ENCODE results near the gene ARAP1.

The ARAP1 gene

DNA sequence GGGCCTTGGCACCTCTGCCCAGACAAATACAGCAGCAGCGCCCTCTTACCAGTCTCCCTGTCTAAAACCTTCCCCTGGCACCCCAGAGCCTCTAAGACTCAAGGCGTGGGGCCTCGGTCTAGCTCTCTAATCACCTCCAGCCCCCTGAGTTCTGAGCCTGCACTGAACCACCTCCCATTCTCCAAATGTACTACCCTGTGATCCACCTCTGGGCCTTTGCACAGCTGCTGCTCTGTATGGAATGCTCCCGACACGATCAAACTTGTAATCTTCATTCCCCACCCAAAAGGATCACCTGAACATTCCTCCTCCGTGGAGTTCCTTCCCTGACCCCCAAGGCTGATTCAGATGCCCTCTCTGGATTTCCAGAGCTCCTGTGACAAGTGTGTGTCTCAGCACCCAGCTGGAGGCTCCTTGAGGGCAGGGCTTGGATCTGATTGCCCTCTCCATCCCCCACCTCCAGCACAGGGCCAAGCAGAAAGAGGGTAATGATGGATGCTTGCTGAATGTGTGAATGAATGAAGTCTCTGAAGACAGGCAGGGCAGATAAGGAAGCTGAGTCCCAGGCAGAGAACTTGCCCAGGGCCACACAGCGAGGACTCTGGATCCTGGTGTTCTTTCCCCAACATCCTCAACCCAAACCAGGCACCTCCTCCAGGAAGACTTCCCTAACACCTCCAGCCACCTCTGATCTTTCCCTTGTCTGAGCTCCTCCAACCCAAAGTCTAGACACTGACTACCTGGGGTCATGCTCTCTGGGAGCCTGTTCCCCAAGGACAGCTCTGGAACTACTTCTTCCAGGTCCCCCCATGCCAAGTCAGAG lies 23.3 kb upstream of the ARAP1 start:
- DNase-seq (ENCODE audit: low read depth in 1 of 2, low spot score in 1 of 2) = no peak
- Histone ChIP-seq H3K27ac (replicated peaks) (no peak overlapping the region), H3K27me3 (ENCODE audit: insufficient read depth, poor library complexity, severe bottlenecking) (no peaks in the 10 kb centered on the region), H3K4me3 (replicated peaks; ENCODE audit: insufficient read depth, low read length) (no peak overlapping the region)
- TF ChIP-seq POLR2AphosphoS5 (IDR thresholded peaks at IDR 0.05; ENCODE audit: low read depth) (no peak), GABPA (IDR thresholded peaks at IDR 0.05; ENCODE audit: low read depth) (no peak), SPI1 (IDR thresholded peaks at IDR 0.05; ENCODE audit: borderline replicate concordance, low read depth) (no peak)
- TF ChIP-seq, protein P1, sequence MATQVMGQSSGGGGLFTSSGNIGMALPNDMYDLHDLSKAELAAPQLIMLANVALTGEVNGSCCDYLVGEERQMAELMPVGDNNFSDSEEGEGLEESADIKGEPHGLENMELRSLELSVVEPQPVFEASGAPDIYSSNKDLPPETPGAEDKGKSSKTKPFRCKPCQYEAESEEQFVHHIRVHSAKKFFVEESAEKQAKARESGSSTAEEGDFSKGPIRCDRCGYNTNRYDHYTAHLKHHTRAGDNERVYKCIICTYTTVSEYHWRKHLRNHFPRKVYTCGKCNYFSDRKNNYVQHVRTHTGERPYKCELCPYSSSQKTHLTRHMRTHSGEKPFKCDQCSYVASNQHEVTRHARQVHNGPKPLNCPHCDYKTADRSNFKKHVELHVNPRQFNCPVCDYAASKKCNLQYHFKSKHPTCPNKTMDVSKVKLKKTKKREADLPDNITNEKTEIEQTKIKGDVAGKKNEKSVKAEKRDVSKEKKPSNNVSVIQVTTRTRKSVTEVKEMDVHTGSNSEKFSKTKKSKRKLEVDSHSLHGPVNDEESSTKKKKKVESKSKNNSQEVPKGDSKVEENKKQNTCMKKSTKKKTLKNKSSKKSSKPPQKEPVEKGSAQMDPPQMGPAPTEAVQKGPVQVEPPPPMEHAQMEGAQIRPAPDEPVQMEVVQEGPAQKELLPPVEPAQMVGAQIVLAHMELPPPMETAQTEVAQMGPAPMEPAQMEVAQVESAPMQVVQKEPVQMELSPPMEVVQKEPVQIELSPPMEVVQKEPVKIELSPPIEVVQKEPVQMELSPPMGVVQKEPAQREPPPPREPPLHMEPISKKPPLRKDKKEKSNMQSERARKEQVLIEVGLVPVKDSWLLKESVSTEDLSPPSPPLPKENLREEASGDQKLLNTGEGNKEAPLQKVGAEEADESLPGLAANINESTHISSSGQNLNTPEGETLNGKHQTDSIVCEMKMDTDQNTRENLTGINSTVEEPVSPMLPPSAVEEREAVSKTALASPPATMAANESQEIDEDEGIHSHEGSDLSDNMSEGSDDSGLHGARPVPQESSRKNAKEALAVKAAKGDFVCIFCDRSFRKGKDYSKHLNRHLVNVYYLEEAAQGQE (IDR thresholded peaks at IDR 0.05; ENCODE audit: insufficient replicate concordance, low read depth) = no peak
- TF ChIP-seq, protein P2, sequence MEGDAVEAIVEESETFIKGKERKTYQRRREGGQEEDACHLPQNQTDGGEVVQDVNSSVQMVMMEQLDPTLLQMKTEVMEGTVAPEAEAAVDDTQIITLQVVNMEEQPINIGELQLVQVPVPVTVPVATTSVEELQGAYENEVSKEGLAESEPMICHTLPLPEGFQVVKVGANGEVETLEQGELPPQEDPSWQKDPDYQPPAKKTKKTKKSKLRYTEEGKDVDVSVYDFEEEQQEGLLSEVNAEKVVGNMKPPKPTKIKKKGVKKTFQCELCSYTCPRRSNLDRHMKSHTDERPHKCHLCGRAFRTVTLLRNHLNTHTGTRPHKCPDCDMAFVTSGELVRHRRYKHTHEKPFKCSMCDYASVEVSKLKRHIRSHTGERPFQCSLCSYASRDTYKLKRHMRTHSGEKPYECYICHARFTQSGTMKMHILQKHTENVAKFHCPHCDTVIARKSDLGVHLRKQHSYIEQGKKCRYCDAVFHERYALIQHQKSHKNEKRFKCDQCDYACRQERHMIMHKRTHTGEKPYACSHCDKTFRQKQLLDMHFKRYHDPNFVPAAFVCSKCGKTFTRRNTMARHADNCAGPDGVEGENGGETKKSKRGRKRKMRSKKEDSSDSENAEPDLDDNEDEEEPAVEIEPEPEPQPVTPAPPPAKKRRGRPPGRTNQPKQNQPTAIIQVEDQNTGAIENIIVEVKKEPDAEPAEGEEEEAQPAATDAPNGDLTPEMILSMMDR (IDR thresholded peaks at IDR 0.05; ENCODE audit: insufficient read depth, low read length) = no peak

DNA sequence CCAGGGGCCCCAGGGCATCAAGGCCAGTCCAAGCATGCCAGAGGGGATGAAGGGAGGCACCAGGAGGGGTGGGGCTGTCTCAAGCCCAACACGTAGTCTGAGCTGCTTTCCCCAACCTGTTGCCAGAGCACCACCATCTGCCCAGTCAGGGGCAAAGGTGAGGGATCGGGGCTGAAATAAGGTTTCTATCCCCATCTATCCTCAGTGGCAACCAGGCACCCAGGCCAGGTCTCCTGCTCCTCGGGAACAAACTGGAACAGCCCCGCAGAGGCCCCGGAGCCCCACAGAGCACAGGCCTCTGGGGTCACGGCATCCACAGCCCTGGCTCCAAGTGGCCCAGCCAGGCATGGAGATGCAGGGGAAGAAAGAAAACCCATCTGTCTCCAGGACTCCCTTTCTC lies 22.3 kb upstream of the ARAP1 start:
- Histone ChIP-seq H3K4me3 (replicated peaks; ENCODE audit: insufficient read depth, low read length) (no peak overlapping the region), H3K27ac (replicated peaks) (no peak overlapping the region), H3K27me3 (ENCODE audit: insufficient read depth, poor library complexity, severe bottlenecking) (no peaks in the 10 kb centered on the region)
- no peak for DNase-seq (ENCODE audit: low read depth in 1 of 2, low spot score in 1 of 2)
- TF ChIP-seq SPI1 (IDR thresholded peaks at IDR 0.05; ENCODE audit: borderline replicate concordance, low read depth) = no peak
- TF ChIP-seq, protein P1 (IDR thresholded peaks at IDR 0.05; ENCODE audit: insufficient replicate concordance, low read depth) = no peak
- no peak for TF ChIP-seq GABPA (IDR thresholded peaks at IDR 0.05; ENCODE audit: low read depth)
- TF ChIP-seq POLR2AphosphoS5 (IDR thresholded peaks at IDR 0.05; ENCODE audit: low read depth) = no peak
- TF ChIP-seq, protein P2 (IDR thresholded peaks at IDR 0.05; ENCODE audit: insufficient read depth, low read length) = no peak

DNA sequence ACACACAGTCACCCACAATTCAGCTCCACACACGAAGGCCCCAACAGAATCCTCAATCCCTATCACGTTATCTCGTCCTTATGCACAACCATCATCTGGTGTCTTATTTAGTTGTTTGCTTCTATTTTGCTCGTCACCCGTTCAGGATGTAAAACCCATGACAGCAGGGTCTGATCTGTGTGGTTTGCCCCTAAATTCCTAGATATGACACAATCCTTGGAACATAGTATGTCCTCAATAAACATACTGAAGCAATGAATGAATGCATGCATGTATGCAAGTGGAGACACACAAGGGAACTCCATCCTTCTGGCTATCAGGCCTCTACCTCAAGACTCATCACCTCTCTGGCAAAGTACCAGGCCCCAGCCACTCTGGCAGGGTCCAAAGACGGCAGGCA lies 21.5 kb upstream of the ARAP1 start:
- no peaks in the 10 kb centered on the region for H3K27me3 ChIP-seq (ENCODE audit: insufficient read depth, poor library complexity, severe bottlenecking)
- H3K27ac ChIP-seq (replicated peaks) = no peak overlapping the region
- DNase-seq (ENCODE audit: low read depth in 1 of 2, low spot score in 1 of 2) = no peak
- no peak overlapping the region for H3K4me3 ChIP-seq (replicated peaks; ENCODE audit: insufficient read depth, low read length)
- TF ChIP-seq POLR2AphosphoS5 (IDR thresholded peaks at IDR 0.05; ENCODE audit: low read depth) = no peak
- TF ChIP-seq, protein P2 (IDR thresholded peaks at IDR 0.05; ENCODE audit: insufficient read depth, low read length) = no peak
- TF ChIP-seq, protein P1 (IDR thresholded peaks at IDR 0.05; ENCODE audit: insufficient replicate concordance, low read depth) = no peak
- no peak for TF ChIP-seq SPI1 (IDR thresholded peaks at IDR 0.05; ENCODE audit: borderline replicate concordance, low read depth)
- no peak for TF ChIP-seq GABPA (IDR thresholded peaks at IDR 0.05; ENCODE audit: low read depth)
